Measurements from ENCODE around the gene SSH2.

DNA sequence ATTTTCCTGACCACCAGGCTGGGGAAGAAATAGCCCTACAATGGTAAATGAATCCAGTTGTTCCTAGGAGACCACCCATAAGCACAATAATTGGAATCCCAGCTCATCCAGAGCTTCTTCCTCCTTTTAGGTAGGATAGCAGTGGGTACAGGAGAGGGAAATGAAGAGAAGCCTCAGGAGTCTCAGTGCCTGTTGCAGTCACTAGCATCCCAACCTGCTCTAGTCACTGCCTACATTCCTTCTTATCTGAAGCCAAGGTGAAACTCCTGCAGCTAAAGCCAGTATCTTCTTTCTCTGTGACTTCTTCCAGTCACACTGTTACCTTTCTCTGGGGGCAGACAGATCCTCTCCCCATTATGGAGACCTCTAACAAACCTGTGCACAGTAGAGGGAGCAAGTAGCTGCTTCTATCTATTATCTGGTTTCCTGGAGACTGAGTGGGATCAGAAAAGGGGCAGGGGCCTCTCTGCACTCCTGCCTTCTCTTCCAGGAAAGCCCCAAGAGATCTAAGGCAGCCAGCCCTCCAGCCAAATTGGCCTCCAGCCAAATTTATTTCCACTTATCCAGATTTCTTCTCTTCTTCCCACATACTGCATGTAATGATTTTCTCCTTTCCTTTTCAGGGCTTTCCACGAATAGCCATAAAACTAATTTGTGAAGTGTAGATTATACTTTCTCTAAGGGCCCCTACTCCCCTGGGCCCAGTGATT is 85.5 kb downstream of the SSH2 start:
- TF ChIP-seq GATA2 (IDR thresholded peaks at IDR 0.05; ENCODE audit: low read depth, low read length) = no peak
- TF ChIP-seq GATA3 (IDR thresholded peaks at IDR 0.05; ENCODE audit: low read depth, low read length) = no peak
